ENCODE measurements around the gene RBMS1. TPM values are rescaled to one million over a fixed set of nuclear protein-coding genes. Genes with fewer than 3 reads are reported as not detected.

The RBMS1 gene
- total RNA-seq, 4 donors from 2014 or later = 13.5 to 31.6 (median 23.0) TPM

DNA sequence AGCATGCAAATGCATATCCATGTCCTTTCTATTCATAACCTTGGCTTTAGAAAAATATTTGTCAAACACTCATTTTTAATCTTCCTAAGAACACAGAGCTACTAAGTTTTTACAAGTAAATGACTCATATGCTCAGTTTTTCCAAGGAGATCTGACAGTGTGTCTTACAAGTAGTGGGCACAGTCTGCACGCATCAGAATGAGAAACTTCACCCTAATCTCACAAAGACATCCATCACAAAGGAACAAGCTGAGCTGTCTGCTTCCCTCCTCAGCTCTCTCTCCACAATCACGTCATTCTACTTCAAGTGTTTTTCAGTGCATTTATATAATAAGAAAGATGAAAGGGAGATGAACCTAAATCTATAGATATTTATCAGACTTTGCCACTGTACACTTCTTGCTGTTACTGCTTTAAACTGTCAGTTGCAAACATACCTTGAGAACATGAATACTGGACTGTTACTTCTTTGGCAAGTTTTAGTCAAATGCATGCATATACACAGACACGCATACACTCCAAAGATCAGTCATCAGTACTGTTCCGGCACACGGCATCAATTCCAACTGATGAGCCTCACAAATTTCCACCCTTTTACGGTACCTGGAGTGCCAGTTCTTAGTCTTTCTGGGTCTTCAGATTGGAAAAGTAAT lies 75.7 kb downstream of the RBMS1 start:
- intact Hi-C loops (cut with DNase I; ENCODE audit: low total_unique reads) = no loop called here
- in situ Hi-C loops (cut with MboI; ENCODE audit: low pct_ligation_motif_present in 1 of 4, low pct_unique_long_range_greater_than_20kb in 1 of 4, low sequenced_read_pairs in 3 of 4) = loop anchor here in 1 of 4 donors (10.0 kb wide), 1 partner anchor 57 kb away; no protein-coding TSS in a partner anchor
- Histone ChIP-seq H3K27ac (no peak overlapping the region), H3K27me3 (peaks cover 25% of the 10 kb centered on the region), H3K36me3 (no peaks in the 10 kb centered on the region), H3K4me1 (peaks cover 0 to 12% (median 4%) of the 10 kb centered on the region in 4 donors), H3K4me3 (no peak overlapping the region), H3K9me3 (no peaks in the 10 kb centered on the region)
- TF ChIP-seq POLR2AphosphoS5 (IDR thresholded peaks at IDR 0.05) (no peak), EP300 (IDR thresholded peaks at IDR 0.05; ENCODE audit: low read depth) (no peak), POLR2A (IDR thresholded peaks at IDR 0.05) (no peak)
- TF ChIP-seq, protein P1, sequence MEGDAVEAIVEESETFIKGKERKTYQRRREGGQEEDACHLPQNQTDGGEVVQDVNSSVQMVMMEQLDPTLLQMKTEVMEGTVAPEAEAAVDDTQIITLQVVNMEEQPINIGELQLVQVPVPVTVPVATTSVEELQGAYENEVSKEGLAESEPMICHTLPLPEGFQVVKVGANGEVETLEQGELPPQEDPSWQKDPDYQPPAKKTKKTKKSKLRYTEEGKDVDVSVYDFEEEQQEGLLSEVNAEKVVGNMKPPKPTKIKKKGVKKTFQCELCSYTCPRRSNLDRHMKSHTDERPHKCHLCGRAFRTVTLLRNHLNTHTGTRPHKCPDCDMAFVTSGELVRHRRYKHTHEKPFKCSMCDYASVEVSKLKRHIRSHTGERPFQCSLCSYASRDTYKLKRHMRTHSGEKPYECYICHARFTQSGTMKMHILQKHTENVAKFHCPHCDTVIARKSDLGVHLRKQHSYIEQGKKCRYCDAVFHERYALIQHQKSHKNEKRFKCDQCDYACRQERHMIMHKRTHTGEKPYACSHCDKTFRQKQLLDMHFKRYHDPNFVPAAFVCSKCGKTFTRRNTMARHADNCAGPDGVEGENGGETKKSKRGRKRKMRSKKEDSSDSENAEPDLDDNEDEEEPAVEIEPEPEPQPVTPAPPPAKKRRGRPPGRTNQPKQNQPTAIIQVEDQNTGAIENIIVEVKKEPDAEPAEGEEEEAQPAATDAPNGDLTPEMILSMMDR (IDR thresholded peaks at IDR 0.05) = no peak
- DNase-seq = no peak
- WGBS, 2 donors (ENCODE audit: low coverage in 1 of 2) = 72 to 79% methylated on average over 6 of the region's 6 CpGs

DNA sequence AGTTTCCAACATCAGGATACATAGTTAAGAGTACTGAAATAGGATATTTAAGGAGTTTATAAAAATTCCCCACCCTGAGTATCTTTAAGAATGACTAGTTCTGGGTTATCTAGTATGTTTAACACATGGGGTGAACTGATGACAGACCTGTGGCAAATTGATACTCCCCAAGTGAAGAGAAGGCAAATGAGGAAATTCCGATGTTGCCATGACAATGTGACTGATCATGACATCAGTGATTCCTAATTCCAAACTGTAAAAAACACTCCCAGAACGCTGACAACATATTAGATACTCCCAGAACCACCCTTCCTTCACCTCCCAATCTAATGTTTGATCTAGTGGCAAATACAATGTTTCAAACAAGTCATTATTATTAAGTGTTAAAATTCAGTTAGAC lies 77.6 kb downstream of the RBMS1 start:
- Histone ChIP-seq H3K9me3 (no peaks in the 10 kb centered on the region), H3K4me1 (peaks cover 0 to 28% (median 8%) of the 10 kb centered on the region in 4 donors), H3K27me3 (peaks cover 29% of the 10 kb centered on the region), H3K4me3 (no peak overlapping the region), H3K27ac (no peak overlapping the region), H3K36me3 (no peaks in the 10 kb centered on the region)
- WGBS, 2 donors (ENCODE audit: low coverage in 1 of 2) = 60 to 72% methylated on average over 2 of the region's 2 CpGs
- intact Hi-C loops (cut with DNase I; ENCODE audit: low total_unique reads) (no loop called here), in situ Hi-C loops (cut with MboI; ENCODE audit: low pct_ligation_motif_present in 1 of 4, low pct_unique_long_range_greater_than_20kb in 1 of 4, low sequenced_read_pairs in 3 of 4) (loop anchor here in 1 of 4 donors (10.0 kb wide), 1 partner anchor 59 kb away; no protein-coding TSS in a partner anchor)
- DNase-seq = no peak
- TF ChIP-seq EP300 (IDR thresholded peaks at IDR 0.05; ENCODE audit: low read depth) (no peak), POLR2AphosphoS5 (IDR thresholded peaks at IDR 0.05) (no peak), POLR2A (IDR thresholded peaks at IDR 0.05) (no peak)
- TF ChIP-seq, protein P1 (IDR thresholded peaks at IDR 0.05) = no peak

- Histone ChIP-seq H3K9me3 (no peaks in the 10 kb centered on the region), H3K27ac (peak overlapping the region in 3 of 4 donors; percentile 23 to 47 (median 35)), H3K36me3 (no peaks in the 10 kb centered on the region), H3K27me3 (peaks cover 48% of the 10 kb centered on the region), H3K4me3 (no peak overlapping the region), H3K4me1 (peaks cover 0 to 35% (median 14%) of the 10 kb centered on the region in 4 donors)
- no peak for DNase-seq
- no peak for TF ChIP-seq EP300 (IDR thresholded peaks at IDR 0.05; ENCODE audit: low read depth)
- 64 to 66% methylated on average over 2 of the region's 2 CpGs for WGBS, 2 donors (ENCODE audit: low coverage in 1 of 2)
- intact Hi-C loops (cut with DNase I; ENCODE audit: low total_unique reads) (no loop called here), in situ Hi-C loops (cut with MboI; ENCODE audit: low pct_ligation_motif_present in 1 of 4, low pct_unique_long_range_greater_than_20kb in 1 of 4, low sequenced_read_pairs in 3 of 4) (loop anchor here in 1 of 4 donors (10.0 kb wide), 1 partner anchor 63 kb away; no protein-coding TSS in a partner anchor)
Measured at GRCh38 chr2:160411955-160412354, 81.7 kb downstream of the RBMS1 start.

- WGBS, 2 donors (ENCODE audit: low coverage in 1 of 2) = 26% methylated on average over 1 of the region's 1 CpG; no CpG with 5 or more reads in 1 of the 2 donors
- Histone ChIP-seq H3K4me1 (peaks cover 0 to 41% (median 16%) of the 10 kb centered on the region in 4 donors), H3K27ac (peak overlapping the region in 3 of 4 donors; percentile 23 to 47 (median 35)), H3K4me3 (no peak overlapping the region), H3K27me3 (peaks cover 56% of the 10 kb centered on the region), H3K36me3 (no peaks in the 10 kb centered on the region), H3K9me3 (no peaks in the 10 kb centered on the region)
- in situ Hi-C loops (cut with MboI; ENCODE audit: low pct_ligation_motif_present in 1 of 4, low pct_unique_long_range_greater_than_20kb in 1 of 4, low sequenced_read_pairs in 3 of 4) = loop anchor here in 1 of 4 donors (10.0 kb wide), 1 partner anchor 64 kb away; no protein-coding TSS in a partner anchor
- DNase-seq = no peak
- intact Hi-C loops (cut with DNase I; ENCODE audit: low total_unique reads) = no loop called here
- no peak for TF ChIP-seq POLR2AphosphoS5 (IDR thresholded peaks at IDR 0.05)
- no peak for TF ChIP-seq EP300 (IDR thresholded peaks at IDR 0.05; ENCODE audit: low read depth)
- no peak for TF ChIP-seq POLR2A (IDR thresholded peaks at IDR 0.05)
- TF ChIP-seq, protein P1 (IDR thresholded peaks at IDR 0.05) = no peak
Measured at GRCh38 chr2:160411167-160411566, 82.4 kb downstream of the RBMS1 start.
